ENCODE data around the gene KIF6.
A peak's percentile ranks its signal among the peaks of the same experiment; 100 is the strongest.

Gene KIF6

GRCh38 chr6:39393075-39393474 is 332.1 kb downstream of the KIF6 start:
- DNase-seq (ENCODE audit: extremely low read depth in 1 of 2, low read depth in 1 of 2): no peak

GRCh38 chr6:39391182-39391581 is 334.0 kb downstream of the KIF6 start:
- no peak for DNase-seq (ENCODE audit: extremely low read depth in 1 of 2, low read depth in 1 of 2)

GRCh38 chr6:39389484-39389767 is 335.8 kb downstream of the KIF6 start:
- DNase-seq (ENCODE audit: extremely low read depth in 1 of 2, low read depth in 1 of 2): no peak

- DNase-seq (ENCODE audit: extremely low read depth in 1 of 2, low read depth in 1 of 2): no peak
Measured at GRCh38 chr6:39388606-39389483, 336.4 kb downstream of the KIF6 start.

GRCh38 chr6:39387785-39388184 is 337.4 kb downstream of the KIF6 start:
- DNase-seq (ENCODE audit: extremely low read depth in 1 of 2, low read depth in 1 of 2): no peak

- no peak for DNase-seq (ENCODE audit: extremely low read depth in 1 of 2, low read depth in 1 of 2)
Measured at GRCh38 chr6:39386487-39386886, 338.7 kb downstream of the KIF6 start.

GRCh38 chr6:39381550-39382140 is 343.6 kb downstream of the KIF6 start:
- no peak for DNase-seq (ENCODE audit: extremely low read depth in 1 of 2, low read depth in 1 of 2)

- DNase-seq (ENCODE audit: extremely low read depth in 1 of 2, low read depth in 1 of 2): no peak
Measured at GRCh38 chr6:39380837-39381549, 344.2 kb downstream of the KIF6 start.

- DNase-seq (ENCODE audit: extremely low read depth in 1 of 2, low read depth in 1 of 2): no peak
Measured at GRCh38 chr6:39378960-39379425, 346.2 kb downstream of the KIF6 start.

GRCh38 chr6:39378175-39378959 is 346.8 kb downstream of the KIF6 start:
- no peak for DNase-seq (ENCODE audit: extremely low read depth in 1 of 2, low read depth in 1 of 2)

- no peak for DNase-seq (ENCODE audit: extremely low read depth in 1 of 2, low read depth in 1 of 2)
Measured at GRCh38 chr6:39377539-39377950, 347.7 kb downstream of the KIF6 start.

- no peak for DNase-seq (ENCODE audit: extremely low read depth in 1 of 2, low read depth in 1 of 2)
Measured at GRCh38 chr6:39375405-39375804, 349.8 kb downstream of the KIF6 start.

GRCh38 chr6:39370390-39370789 is 354.8 kb downstream of the KIF6 start:
- DNase-seq (ENCODE audit: extremely low read depth in 1 of 2, low read depth in 1 of 2): no peak

- DNase-seq (ENCODE audit: extremely low read depth in 1 of 2, low read depth in 1 of 2): no peak
Measured at GRCh38 chr6:39369987-39370386, 355.2 kb downstream of the KIF6 start.

- no peak for DNase-seq (ENCODE audit: extremely low read depth in 1 of 2, low read depth in 1 of 2)
Measured at GRCh38 chr6:39367700-39368099, 357.5 kb downstream of the KIF6 start.

- no peak for DNase-seq (ENCODE audit: extremely low read depth in 1 of 2, low read depth in 1 of 2)
Measured at GRCh38 chr6:39366931-39367618, 358.1 kb downstream of the KIF6 start.

GRCh38 chr6:39365281-39366074 is 359.7 kb downstream of the KIF6 start:
- DNase-seq (ENCODE audit: extremely low read depth in 1 of 2, low read depth in 1 of 2): peak in 1 of 2 donors; percentile 5

GRCh38 chr6:39363280-39363679 is 361.9 kb downstream of the KIF6 start:
- no peak for DNase-seq (ENCODE audit: extremely low read depth in 1 of 2, low read depth in 1 of 2)

GRCh38 chr6:39362487-39362865 is 362.7 kb downstream of the KIF6 start:
- no peak for DNase-seq (ENCODE audit: extremely low read depth in 1 of 2, low read depth in 1 of 2)
